K562 (cell line): ENCODE data around the gene PFKFB2. TPM values are rescaled to one million over a fixed set of nuclear protein-coding genes. Genes with fewer than 3 reads are reported as not detected.
A peak's percentile ranks its signal among the peaks of the same experiment; 100 is the strongest.

Experiments used
- GTF2A2 ChIP-seq: IDR thresholded peaks from 2 replicates; pipeline ENCODE4 v1.6.1; 2016; ENCODE audit warnings: mild to moderate bottlenecking, missing genetic modification characterization, missing compliant biosample characterization
- GTF3C2 ChIP-seq: IDR thresholded peaks from 3 replicates; pipeline ENCODE4 v1.6.1; 2011; ENCODE audit warnings: borderline replicate concordance, mild to moderate bottlenecking, moderate library complexity; ENCODE audit not compliant: insufficient read length; ENCODE audit errors: extremely low read depth
- KLF16 ChIP-seq: IDR thresholded peaks from 2 replicates; pipeline ENCODE4 v1.6.1; 2016; ENCODE audit warnings: antibody characterized with exemption
- MCM7 ChIP-seq, 2 experiments: fragments of 450-650 bp; IDR thresholded peaks; 2 replicates each; pipeline ENCODE4 v1.6.1; 2016 to 2018
- SAFB ChIP-seq: fragments of 200-400 bp; formaldehyde crosslinking; IDR thresholded peaks from 2 replicates; pipeline ENCODE4 v1.6.1; 2017; ENCODE audit warnings: low read depth, low read length, borderline replicate concordance
- SMARCE1 ChIP-seq: fragments of 450-650 bp; IDR thresholded peaks from 2 replicates; pipeline ENCODE4 v1.7.1; 2016; ENCODE audit warnings: mild to moderate bottlenecking
- SUPT5H ChIP-seq: fragments of 450-650 bp; IDR thresholded peaks from 2 replicates; pipeline ENCODE4 v1.6.1; 2016
- USF2 ChIP-seq: sonication (generic); formaldehyde crosslinking; IDR thresholded peaks from 2 replicates; pipeline ENCODE4 v1.5.0; 2020; ENCODE audit warnings: missing genetic modification reagents
- XRCC5 ChIP-seq: fragments of 200-400 bp; formaldehyde crosslinking; IDR thresholded peaks from 2 replicates; pipeline ENCODE4 v1.6.1; 2017; ENCODE audit warnings: low read depth, mild to moderate bottlenecking, low read length
- ZBTB11 ChIP-seq, 3 experiments: fragments of 200-800 bp in 1 of 3; fragments of 250-450 bp in 1 of 3; fragments of 450-650 bp in 1 of 3; sonication (Bioruptor Pico) in 1 of 3; sonication (Bioruptor generic) in 1 of 3; formaldehyde crosslinking in 1 of 3; IDR thresholded peaks; 2 replicates each; pipeline versions ENCODE4 v1.6.1 to v1.8.0; 2016 to 2022; ENCODE audit warnings: mild to moderate bottlenecking in 2 of 3, missing genetic modification characterization in 2 of 3, missing compliant biosample characterization in 1 of 3, moderate library complexity in 1 of 3
- ZFP91 ChIP-seq: sonication (generic); formaldehyde crosslinking; IDR thresholded peaks from 2 replicates; pipeline ENCODE4 v1.8.0; 2022; ENCODE audit warnings: mild to moderate bottlenecking, missing genetic modification reagents
- ZNF24 ChIP-seq: fragments of 450-650 bp; IDR thresholded peaks from 2 replicates; pipeline ENCODE4 v1.6.1; 2016
- ZNF592 ChIP-seq: fragments of 450-650 bp; IDR thresholded peaks from 2 replicates; pipeline ENCODE4 v1.6.1; 2017; ENCODE audit warnings: antibody characterized with exemption, mild to moderate bottlenecking
- polyA plus RNA-seq, 8 experiments: library from polyadenylated mRNA; depleted of rRNA in 4 of 8; stranded (reverse) in 5 of 8; unstranded in 3 of 8; fragments of >200 nt; fragmentation: Nextera tagmentation in 2 of 8; fragmentation: Illumina TruSeq in 1 of 8; extraction: Ambion mirVana in 2 of 8; extraction: Trizol in 1 of 8; gene quantifications; 2 replicates each; pipeline versions ENCODE4 v1.2.1 to v1.2.3, GENCODE V29; 2011 to 2014; ENCODE audit warnings: inconsistent platforms in 1 of 8, missing spikeins in 1 of 8
- total RNA-seq, 7 experiments: library from RNA; depleted of rRNA in 6 of 7; stranded (reverse); fragments of >200 nt in 6 of 7; fragmentation: Illumina TruSeq in 2 of 7; extraction: Trizol in 2 of 7; gene quantifications; 2 replicates each; pipeline versions ENCODE4 v1.2.1 to v1.2.3, GENCODE V29; 2011 to 2021; ENCODE audit warnings: low replicate concordance in 1 of 7

Gene PFKFB2
- total and polyA plus RNA-seq, 9 of the 15 experiments (the other 6 are each of a cell fraction or from before 2014, with no cell fraction given) = 6.9 to 26.0 (median 16.4) TPM

- TF ChIP-seq ZFP91 (CRISPR knock-in tag) (no peak), ZNF592 (0 out of 2 replicates have a peak, but pooled peaks have one; percentile 21), SMARCE1 (0 out of 2 replicates have a peak, but pooled peaks have one; percentile 55), KLF16 (no peak), ZBTB11 (CRISPR knock-in tag; IDR thresholded peaks at IDR 0.05) (peak; percentile 52 to 98 (median 96); a peak in 5 of 6 replicates), XRCC5 (peak; percentile 62), MCM7 (IDR thresholded peaks at IDR 0.05) (no peak), SAFB (no peak), GTF2A2 (tag) (no peak), ZNF24 (no peak), SUPT5H (peak; percentile 97), GTF3C2 (no peak), USF2 (CRISPR knock-in tag) (no peak; the same call in 1 of the 2 replicates)
Observed at GRCh38 chr1:207052911-207053769, at the start of gene PFKFB2 (continued).
